A549 (cell line): ENCODE data around the gene MLXIPL. TPM values are rescaled to one million over a fixed set of nuclear protein-coding genes. Genes with fewer than 3 reads are reported as not detected.

Experiments
- ATAC-seq, 2 experiments: fragments of 200-7000 bp in 1 of 2; fragments of >200 bp in 1 of 2; cut with Nextera tagmentation in 1 of 2; cut with Tn5 transposase in 1 of 2; 3 replicates each; pipeline versions ENCODE4 v1.8.0 to v1.9.1; 2018 to 2020; ENCODE audit warnings: mild to moderate bottlenecking in 1 of 2, moderate library complexity in 1 of 2
- CTCF ChIA-PET: fragments of 300-600 bp; sonication (Branson Sonifier 250); formaldehyde crosslinking; extraction: SDS; loops from one replicate; lab custom pipeline; 2021; ENCODE audit warnings: antibody characterized with exemption, inconsistent platforms; lab: Yijun Ruan, JAX
- POLR2A ChIA-PET: fragments of 350-600 bp; formaldehyde crosslinking; extraction: SDS; loops from one replicate; lab custom pipeline; 2021; ENCODE audit warnings: antibody characterized with exemption, inconsistent platforms; lab: Yijun Ruan, JAX
- DNase-seq, 2 experiments: peaks; one replicate each; pipeline versions ENCODE4 v3.0.0 to v3.0.0-alpha.2; 2011 to 2016; ENCODE audit warnings: low read depth in 1 of 2, low spot score in 1 of 2
- FAIRE-seq: peaks from 2 replicates; lab custom pipeline; 2011; peaks lifted over from hg19 to GRCh38; lab: Jason Lieb, UNC
- H3K27ac ChIP-seq, 2 experiments: fragments of >200 bp; sonication (Bioruptor Twin); formaldehyde crosslinking; 3 replicates each; pipeline ENCODE4 v1.5.1; 2016 to 2017
- H3K4me1 ChIP-seq: fragments of >200 bp; sonication (Bioruptor Twin); formaldehyde crosslinking; 3 replicates; pipeline ENCODE4 v1.6.1; 2016
- H3K4me2 ChIP-seq: fragments of >200 bp; sonication (Bioruptor Twin); formaldehyde crosslinking; 3 replicates; pipeline ENCODE4 v1.6.1; 2016
- H3K4me3 ChIP-seq: fragments of >200 bp; sonication (Bioruptor Twin); formaldehyde crosslinking; 3 replicates; pipeline ENCODE4 v1.5.1; 2016
- H3K9me3 ChIP-seq: fragments of >200 bp; sonication (Bioruptor Twin); formaldehyde crosslinking; 3 replicates; pipeline ENCODE4 v1.6.1; 2016
- BHLHE40 ChIP-seq: IDR thresholded peaks from 2 replicates; pipeline ENCODE4 v1.6.1; 2012; ENCODE audit warnings: low read depth, low read length, inconsistent platforms
- CHD2 ChIP-seq: fragments of 150-350 bp; IDR thresholded peaks from 2 replicates; pipeline ENCODE4 v1.6.1; 2014; ENCODE audit warnings: low read length; ENCODE audit not compliant: partially characterized antibody
- EHMT2 ChIP-seq: fragments of 200-600 bp; sonication (generic); IDR thresholded peaks from 2 replicates; pipeline ENCODE4 v1.6.1; 2016; ENCODE audit warnings: antibody characterized with exemption, low read depth, mild to moderate bottlenecking, moderate library complexity
- EP300 ChIP-seq, 2 experiments: fragments of >200 bp; sonication (Bioruptor Twin); formaldehyde crosslinking; IDR thresholded peaks; 2 replicates in 1 of 2; 3 replicates in 1 of 2; pipeline ENCODE4 v1.6.1; 2016 to 2017
- FOSL2 ChIP-seq, 2 experiments: fragments of 450-650 bp in 1 of 2; fragments of >200 bp in 1 of 2; sonication (Bioruptor Twin) in 1 of 2; formaldehyde crosslinking; IDR thresholded peaks; 2 replicates each; pipeline versions ENCODE4 v1.5.0 to v1.6.1; 2016 to 2020; ENCODE audit warnings: mild to moderate bottlenecking in 1 of 2, moderate library complexity in 1 of 2
- JUNB ChIP-seq: fragments of >200 bp; sonication (Bioruptor Twin); formaldehyde crosslinking; IDR thresholded peaks from 2 replicates; pipeline ENCODE4 v1.6.1; 2016
- KDM1A ChIP-seq: fragments of 200-600 bp; sonication (generic); IDR thresholded peaks from 2 replicates; pipeline ENCODE4 v1.6.1; 2016; ENCODE audit warnings: low read depth, mild to moderate bottlenecking
- MAZ ChIP-seq: fragments of 150-350 bp; IDR thresholded peaks from 2 replicates; pipeline ENCODE4 v1.6.1; 2014; ENCODE audit warnings: antibody characterized with exemption, low read depth, low read length, borderline replicate concordance
- MYC ChIP-seq: IDR thresholded peaks from 2 replicates; pipeline ENCODE4 v1.6.1; 2012; ENCODE audit warnings: mild to moderate bottlenecking, inconsistent platforms, low read length, improper control_type of control experiment, borderline replicate concordance
- NFE2L2 ChIP-seq: fragments of 150-350 bp; conservative IDR thresholded peaks from 2 replicates; pipeline ENCODE4 v1.6.1; 2014; ENCODE audit warnings: low read length
- POLR2A ChIP-seq: IDR thresholded peaks from 2 replicates; pipeline ENCODE4 v1.6.1; 2012; ENCODE audit warnings: mild to moderate bottlenecking, low read length
- POLR2AphosphoS2 ChIP-seq: conservative IDR thresholded peaks from 2 replicates; pipeline ENCODE4 v1.6.1; 2012; ENCODE audit warnings: low read length, improper control_type of control experiment, inconsistent platforms
- RNF2 ChIP-seq: fragments of 200-600 bp; sonication (generic); IDR thresholded peaks from 2 replicates; pipeline ENCODE4 v1.6.1; 2016; ENCODE audit warnings: low read depth, mild to moderate bottlenecking, antibody characterized with exemption, moderate library complexity, borderline replicate concordance
- SREBF2 ChIP-seq: fragments of 450-650 bp; IDR thresholded peaks from 2 replicates; pipeline ENCODE4 v1.6.1; 2014; ENCODE audit warnings: mild to moderate bottlenecking, moderate library complexity
- ZFP36 ChIP-seq: fragments of 450-650 bp; IDR thresholded peaks from 2 replicates; pipeline ENCODE4 v1.6.1; 2014; ENCODE audit warnings: borderline replicate concordance; ENCODE audit not compliant: partially characterized antibody
- ZSCAN20 ChIP-seq: fragments of 250-450 bp; sonication (Bioruptor Pico); IDR thresholded peaks from 2 replicates; pipeline ENCODE4 v1.8.0; 2022; ENCODE audit warnings: mild to moderate bottlenecking, moderate library complexity
- WGBS: methylation state at CpG from one replicate; pipeline ENCODE4 v1.1.6; 2017; ENCODE audit errors: missing lambda C conversion rate; 5-methylcytosine and 5-hydroxymethylcytosine counted together
- polyA plus RNA-seq, 4 experiments: library from polyadenylated mRNA; depleted of rRNA in 3 of 4; stranded (reverse); fragments of >200 nt; fragmentation: RNase III in 1 of 4; extraction: RNeasy Plus Mini Kit Qiagen cat#74134 plus additional on column Dnase treatment in 1 of 4; gene quantifications; 2 replicates in 3 of 4; 3 replicates in 1 of 4; pipeline ENCODE4 v1.2.3, GENCODE V29; 2011 to 2017
- TF ChIP-seq, protein P1 (sequence below): IDR thresholded peaks from 2 replicates; pipeline ENCODE4 v1.6.1; 2012
- TF ChIP-seq, protein P2 (sequence below): fragments of >200 bp; sonication (Bioruptor Twin); formaldehyde crosslinking; IDR thresholded peaks from 2 replicates; pipeline ENCODE4 v1.6.1; 2016
- TF ChIP-seq, protein P3 (sequence below): fragments of 200-600 bp; sonication (generic); IDR thresholded peaks from 2 replicates; pipeline ENCODE4 v1.6.1; 2016; ENCODE audit warnings: antibody characterized with exemption, mild to moderate bottlenecking, moderate library complexity

Gene MLXIPL
- polyA plus RNA-seq, 2 of the 4 experiments (the other 2 are of a cell fraction) = 1.4 to 3.3 TPM

DNA sequence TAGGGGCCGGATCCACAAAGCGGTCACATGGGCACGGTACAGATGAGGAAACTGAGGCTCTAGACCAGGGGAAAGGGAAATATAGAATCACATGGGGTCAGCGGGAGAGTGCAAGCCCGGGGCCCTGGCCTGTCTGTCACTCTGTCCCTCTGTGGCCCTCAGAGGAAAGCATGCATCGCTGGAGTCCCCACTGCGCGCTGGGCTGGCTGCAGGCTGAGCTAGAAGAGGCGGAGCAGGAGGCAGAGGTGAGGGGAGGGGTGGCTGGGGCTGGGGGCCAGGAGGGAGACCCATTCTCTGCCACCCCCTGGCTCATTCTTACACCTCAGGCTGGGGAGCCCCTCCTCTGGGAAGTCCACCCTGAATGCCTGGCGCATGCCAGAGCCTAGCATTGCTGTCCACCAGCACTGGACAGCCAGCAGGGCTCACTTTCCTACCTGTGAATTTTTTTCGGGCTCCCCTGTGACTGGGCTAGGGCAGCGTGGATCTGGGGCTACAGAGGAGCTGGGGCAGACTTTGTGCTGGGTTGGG lies 45.6 kb upstream of the MLXIPL start:
- Histone ChIP-seq H3K27ac (no peak overlapping the region), H3K9me3 (no peaks in the 10 kb centered on the region), H3K4me3 (no peak overlapping the region), H3K4me2 (no peak overlapping the region), H3K4me1 (peaks cover 15% of the 10 kb centered on the region; the same call in 2 of the 3 replicates)
- DNase-seq (no peak), ATAC-seq (no peak), FAIRE-seq (no peak)
- ChIA-PET POLR2A (no interaction called here), CTCF (interaction anchor here (0.5 to 9.1 kb wide), 11 partner anchors 7 to 742 kb away, joined by 4 to 86 read pairs (median 6); no protein-coding TSS in a partner anchor)
- WGBS = 92% methylated on average over 12 of the region's 12 CpGs
- TF ChIP-seq ZFP36 (peak; percentile 16), SREBF2 (no peak)
- TF ChIP-seq, protein P1, sequence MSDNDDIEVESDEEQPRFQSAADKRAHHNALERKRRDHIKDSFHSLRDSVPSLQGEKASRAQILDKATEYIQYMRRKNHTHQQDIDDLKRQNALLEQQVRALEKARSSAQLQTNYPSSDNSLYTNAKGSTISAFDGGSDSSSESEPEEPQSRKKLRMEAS = no peak

DNA sequence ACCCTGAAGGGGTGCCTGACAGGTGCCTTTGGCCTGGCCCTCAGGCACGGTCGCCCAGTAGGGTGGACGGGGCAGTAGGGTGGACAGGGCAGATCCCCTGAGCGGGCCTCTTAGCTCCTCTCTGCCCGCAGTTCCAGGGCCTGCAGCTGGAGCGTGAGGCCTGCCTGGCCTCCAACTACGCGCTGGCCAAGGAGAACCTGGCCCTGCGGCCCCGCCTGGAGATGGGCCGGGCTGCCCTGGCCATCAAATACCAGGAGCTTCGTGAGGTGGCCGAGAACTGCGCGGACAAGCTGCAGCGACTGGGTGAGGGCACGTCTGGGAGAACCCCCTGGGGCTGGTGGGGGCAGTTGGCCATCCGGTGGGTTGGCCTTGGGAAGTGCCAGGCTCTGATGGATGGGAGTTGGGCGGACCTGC lies 45.0 kb upstream of the MLXIPL start:
- Histone ChIP-seq H3K27ac (no peak overlapping the region), H3K4me1 (peaks cover 18% of the 10 kb centered on the region; the same call in 2 of the 3 replicates), H3K9me3 (no peaks in the 10 kb centered on the region), H3K4me3 (no peak overlapping the region; the same call in 2 of the 3 replicates), H3K4me2 (peak overlapping the region; percentile 95)
- ChIA-PET CTCF (interaction anchor here (0.6 to 9.1 kb wide), 13 partner anchors 8 to 743 kb away, joined by 3 to 86 read pairs (median 6); no protein-coding TSS in a partner anchor), POLR2A (no interaction called here)
- ATAC-seq (peak in 1 of 2 experiments; percentile 35; a peak in 3 of 6 replicates), DNase-seq (peak in 1 of 2 experiments; percentile 36), FAIRE-seq (no peak)
- no peak for TF ChIP-seq KDM1A
- TF ChIP-seq, protein P2, sequence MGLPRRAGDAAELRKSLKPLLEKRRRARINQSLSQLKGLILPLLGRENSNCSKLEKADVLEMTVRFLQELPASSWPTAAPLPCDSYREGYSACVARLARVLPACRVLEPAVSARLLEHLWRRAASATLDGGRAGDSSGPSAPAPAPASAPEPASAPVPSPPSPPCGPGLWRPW = no peak
- no peak for TF ChIP-seq RNF2
- TF ChIP-seq, protein P3, sequence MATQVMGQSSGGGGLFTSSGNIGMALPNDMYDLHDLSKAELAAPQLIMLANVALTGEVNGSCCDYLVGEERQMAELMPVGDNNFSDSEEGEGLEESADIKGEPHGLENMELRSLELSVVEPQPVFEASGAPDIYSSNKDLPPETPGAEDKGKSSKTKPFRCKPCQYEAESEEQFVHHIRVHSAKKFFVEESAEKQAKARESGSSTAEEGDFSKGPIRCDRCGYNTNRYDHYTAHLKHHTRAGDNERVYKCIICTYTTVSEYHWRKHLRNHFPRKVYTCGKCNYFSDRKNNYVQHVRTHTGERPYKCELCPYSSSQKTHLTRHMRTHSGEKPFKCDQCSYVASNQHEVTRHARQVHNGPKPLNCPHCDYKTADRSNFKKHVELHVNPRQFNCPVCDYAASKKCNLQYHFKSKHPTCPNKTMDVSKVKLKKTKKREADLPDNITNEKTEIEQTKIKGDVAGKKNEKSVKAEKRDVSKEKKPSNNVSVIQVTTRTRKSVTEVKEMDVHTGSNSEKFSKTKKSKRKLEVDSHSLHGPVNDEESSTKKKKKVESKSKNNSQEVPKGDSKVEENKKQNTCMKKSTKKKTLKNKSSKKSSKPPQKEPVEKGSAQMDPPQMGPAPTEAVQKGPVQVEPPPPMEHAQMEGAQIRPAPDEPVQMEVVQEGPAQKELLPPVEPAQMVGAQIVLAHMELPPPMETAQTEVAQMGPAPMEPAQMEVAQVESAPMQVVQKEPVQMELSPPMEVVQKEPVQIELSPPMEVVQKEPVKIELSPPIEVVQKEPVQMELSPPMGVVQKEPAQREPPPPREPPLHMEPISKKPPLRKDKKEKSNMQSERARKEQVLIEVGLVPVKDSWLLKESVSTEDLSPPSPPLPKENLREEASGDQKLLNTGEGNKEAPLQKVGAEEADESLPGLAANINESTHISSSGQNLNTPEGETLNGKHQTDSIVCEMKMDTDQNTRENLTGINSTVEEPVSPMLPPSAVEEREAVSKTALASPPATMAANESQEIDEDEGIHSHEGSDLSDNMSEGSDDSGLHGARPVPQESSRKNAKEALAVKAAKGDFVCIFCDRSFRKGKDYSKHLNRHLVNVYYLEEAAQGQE = no peak
- no peak for TF ChIP-seq EHMT2
- TF ChIP-seq NFE2L2 = no peak
- no peak for TF ChIP-seq BHLHE40
- TF ChIP-seq POLR2A = no peak
- TF ChIP-seq EP300 (IDR thresholded peaks at IDR 0.05) = no peak
- TF ChIP-seq ZFP36 = no peak
- TF ChIP-seq ZSCAN20 = no peak
- no peak for TF ChIP-seq MAZ
- no peak for TF ChIP-seq JUNB
- no peak for TF ChIP-seq FOSL2 (IDR thresholded peaks at IDR 0.05)
- TF ChIP-seq FOSL2 (CRISPR knock-in tag; IDR thresholded peaks at IDR 0.05) = no peak
- 88% methylated on average over 9 of the region's 19 CpGs for WGBS

DNA sequence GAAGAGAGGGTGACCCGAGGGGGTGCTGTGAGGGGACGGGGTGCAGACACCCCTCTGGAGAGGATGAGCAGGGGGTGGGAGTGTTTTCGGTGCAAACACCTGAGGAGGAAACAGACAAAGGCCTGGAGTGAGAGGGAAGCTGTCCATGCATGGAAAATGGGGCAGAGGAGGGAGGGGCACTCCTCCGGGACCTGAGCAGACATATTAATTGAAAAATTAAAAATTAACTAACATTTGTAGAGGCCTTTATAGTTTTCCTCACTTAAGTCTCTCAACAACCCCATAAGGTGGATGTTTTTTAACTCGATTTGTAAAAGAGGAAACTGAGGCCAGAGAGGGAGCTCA lies 44.5 kb upstream of the MLXIPL start:
- POLR2A ChIA-PET = no interaction called here
- peak in 1 of 2 experiments; percentile 1; a peak in 1 of 6 replicates for ATAC-seq
- Histone ChIP-seq H3K4me2 (peak overlapping the region; percentile 95), H3K27ac (peak overlapping the region; percentile 95; a peak in 5 of 6 replicates), H3K9me3 (no peaks in the 10 kb centered on the region)
- no peak for TF ChIP-seq POLR2AphosphoS2
- no peak for TF ChIP-seq CHD2
- no peak for TF ChIP-seq MYC
- no peak for TF ChIP-seq BHLHE40
- no peak for TF ChIP-seq MAZ
- TF ChIP-seq, all 56 proteins: peak for 0
- no peak for FAIRE-seq
- CTCF ChIA-PET = interaction anchor here (1.0 to 9.1 kb wide), 19 partner anchors 8 to 131 kb away, joined by 3 to 86 read pairs (median 5); partner anchors contain the start of gene MLXIPL
- Histone ChIP-seq H3K4me3 (peak overlapping the region; percentile 90), H3K4me1 (peaks cover 18% of the 10 kb centered on the region; the same call in 2 of the 3 replicates)
- WGBS = 34% methylated on average over 5 of the region's 5 CpGs
- DNase-seq = no peak
